Fibroblast of gingiva (primary cell): Measurements from ENCODE around the gene RAI14.

Source experiments
- DNase-seq: peaks from one replicate; pipeline ENCODE4 v3.0.0-alpha.2; 2011; ENCODE audit warnings: low read depth

Gene RAI14

GRCh38 chr5:34677428-34677827 lies 21.3 kb downstream of the RAI14 start:
- no peak for DNase-seq

DNA sequence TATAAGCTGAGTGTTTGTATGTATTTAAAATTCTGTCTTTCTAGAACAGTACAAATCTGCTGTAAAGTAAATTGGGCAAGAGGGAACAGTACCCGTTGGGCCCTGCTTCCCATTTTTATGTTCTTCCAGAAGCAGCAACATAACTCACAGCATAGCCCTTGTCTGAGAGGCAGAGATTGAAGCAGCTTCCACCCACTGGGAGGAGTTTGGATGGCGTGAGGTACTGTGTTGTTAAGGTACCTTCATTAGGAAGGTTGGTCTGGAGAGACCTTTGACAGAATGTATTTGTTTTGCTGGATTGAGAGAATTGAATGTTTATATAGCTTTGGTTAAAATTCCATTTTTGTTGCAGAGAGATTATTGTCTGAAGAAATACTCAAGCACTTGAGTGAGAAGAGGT lies 24.8 kb downstream of the RAI14 start:
- no peak for DNase-seq

DNA sequence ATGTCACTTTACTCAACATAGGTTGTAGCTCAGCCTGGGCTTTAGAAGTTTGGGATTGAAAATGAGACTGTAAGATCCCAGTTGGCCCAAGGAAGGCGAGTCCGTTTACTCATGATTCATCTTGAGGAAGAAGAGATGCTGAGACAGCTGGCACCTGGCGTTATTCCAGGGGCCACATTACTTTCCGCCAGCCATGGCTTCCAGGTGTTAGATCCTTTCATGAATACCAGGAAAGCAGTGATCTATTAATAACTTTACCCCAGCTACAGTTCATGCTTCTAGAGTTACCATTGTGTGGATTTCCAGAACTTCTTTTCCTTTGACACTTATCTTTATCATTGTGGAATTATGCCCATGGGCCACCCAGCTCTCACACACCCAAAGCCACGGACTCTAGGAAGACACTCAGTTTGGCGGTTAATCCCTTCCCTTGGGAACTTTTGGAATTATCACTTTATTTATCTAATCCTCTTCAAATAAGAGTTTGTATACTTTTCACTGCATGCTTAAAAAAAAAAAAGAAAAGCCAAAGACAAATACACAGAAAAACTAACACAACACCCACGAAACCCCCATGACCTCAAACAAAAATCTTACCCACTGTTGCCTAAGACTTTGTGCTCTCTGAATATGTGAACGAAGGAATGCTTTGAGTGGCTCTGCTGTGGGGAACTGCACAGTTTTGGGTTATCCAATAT lies 26.9 kb downstream of the RAI14 start:
- DNase-seq: peak; percentile 26

DNA sequence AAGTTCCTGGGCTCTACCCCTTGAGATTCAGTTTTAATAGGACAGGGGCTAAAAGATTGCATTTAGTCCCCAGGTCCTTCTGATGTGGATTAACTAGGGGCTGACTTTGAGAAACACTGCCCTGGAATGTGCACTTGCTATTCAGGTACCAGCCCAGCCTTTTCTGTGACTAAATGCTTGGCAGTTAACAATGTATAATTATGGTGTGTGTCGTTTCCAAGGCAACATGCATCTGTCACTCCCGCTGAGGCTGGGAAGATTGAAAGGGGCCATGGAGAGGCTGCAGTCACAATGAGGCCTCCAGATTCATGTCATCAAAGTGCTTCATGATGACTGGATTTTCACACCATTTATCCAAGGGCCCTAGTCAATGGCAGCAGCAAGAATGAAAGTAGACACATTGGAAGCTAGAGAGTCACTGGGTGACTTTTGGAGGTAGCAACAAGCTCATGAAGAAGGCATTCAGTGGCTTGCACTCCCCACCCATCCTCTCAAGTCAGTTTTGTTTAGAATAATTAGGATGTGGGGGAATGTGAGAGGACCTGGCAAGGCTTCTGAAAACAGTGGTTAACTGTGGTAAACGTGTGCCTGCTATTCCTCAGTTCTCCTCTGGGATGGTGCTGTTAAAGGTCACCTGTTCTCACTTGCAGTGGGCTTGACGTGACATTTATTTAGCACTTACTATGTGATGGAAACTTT lies 28.3 kb downstream of the RAI14 start:
- no peak for DNase-seq

- DNase-seq: no peak
Measured at GRCh38 chr5:34684980-34685352, 28.8 kb downstream of the RAI14 start.

GRCh38 chr5:34685485-34686165 lies 29.5 kb downstream of the RAI14 start:
- DNase-seq: peak; percentile 51

DNA sequence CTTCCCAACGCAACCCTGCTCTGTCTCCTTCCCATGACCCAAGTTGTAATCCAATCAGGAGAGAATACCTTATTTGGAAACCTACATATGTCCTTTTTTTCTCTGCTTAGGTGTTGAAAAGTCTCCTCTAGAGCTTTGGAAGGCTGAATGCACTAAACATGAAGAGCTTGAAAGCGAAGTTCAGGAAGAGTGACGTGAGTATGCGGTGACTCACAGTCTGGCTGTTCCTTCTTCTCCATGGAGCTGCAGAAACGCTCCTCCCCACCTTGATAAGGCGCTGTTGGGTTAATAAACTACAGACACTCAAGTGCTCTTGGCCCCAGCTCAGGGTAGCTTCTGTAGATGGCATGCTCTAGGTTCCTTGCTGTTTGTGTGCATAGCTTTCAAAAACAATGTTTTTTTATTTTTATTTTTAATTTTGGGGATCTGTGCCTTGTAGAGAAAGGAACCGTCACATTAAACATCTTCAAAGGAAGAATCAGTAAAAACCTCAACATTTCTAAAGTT lies 30.7 kb downstream of the RAI14 start:
- peak; percentile 59 for DNase-seq

DNA sequence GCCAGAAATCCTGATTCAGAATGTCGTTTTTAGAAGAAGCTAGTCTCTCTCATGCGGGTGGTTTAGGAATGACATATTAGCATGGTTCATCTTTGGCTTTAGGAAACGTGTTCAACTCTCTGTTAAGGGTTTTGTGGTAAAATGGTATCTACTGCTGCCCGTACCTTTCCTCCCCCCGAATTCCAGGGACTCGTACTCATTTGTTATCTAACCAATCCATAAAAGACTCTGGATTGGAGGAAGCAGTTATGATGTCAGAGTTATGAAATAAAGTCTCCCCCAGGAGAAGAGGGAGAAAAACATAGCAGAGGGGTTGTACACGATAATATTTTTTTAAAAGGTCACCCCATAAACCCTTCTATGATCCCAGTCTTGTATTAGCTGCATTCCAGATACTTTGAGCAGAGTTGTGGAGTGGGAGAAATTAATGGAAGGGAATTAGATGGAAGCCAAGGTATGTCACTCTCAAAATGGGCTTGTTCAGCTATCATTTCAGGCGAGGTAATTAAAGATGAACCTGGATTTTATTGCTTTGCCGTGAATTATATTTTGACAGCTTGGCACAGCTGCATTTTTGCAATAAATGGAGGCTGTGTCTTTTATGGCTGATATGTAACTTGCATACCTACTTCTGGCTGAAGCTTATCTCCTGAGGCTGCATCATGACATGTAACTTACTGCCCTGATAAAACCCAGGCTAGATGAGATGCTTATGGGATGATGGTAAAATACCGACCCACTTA lies 31.3 kb downstream of the RAI14 start:
- DNase-seq: no peak

DNA sequence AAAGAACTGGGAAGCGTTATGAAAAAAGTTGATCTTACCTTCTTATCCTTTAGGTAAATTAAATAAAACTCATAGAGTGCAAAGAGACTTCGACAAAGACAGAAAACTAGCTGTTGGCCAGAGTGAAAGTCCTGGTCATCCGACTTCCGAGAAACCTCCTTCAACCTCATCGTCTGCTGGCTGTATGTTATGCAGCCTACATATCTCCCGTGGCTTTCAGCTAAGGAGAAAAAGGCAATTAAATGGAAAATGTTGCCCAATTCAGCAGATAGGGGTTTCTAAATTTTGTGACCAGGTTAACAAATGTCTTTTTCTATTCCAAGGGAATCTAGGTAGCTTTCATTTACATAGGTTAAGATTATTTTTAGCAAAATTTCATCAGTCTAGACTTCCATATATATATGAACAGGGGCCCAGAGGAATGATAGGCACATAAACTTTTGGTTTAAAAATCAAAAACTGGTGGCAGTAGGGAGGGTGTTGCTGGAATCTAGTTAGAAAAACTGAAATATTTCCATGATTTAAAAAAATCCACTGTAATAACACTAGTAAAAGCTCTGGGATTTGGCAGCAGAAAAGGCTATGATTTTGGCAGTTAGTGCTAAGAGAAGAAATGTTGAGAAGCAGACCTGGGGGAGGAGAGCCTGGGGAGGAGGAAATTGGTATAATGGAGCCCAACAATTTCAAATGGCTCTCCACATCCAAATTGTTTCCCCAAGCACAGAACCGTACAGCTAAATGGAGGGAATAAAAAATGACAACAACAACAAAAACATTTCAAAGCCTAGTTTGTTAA lies 32.1 kb downstream of the RAI14 start:
- no peak for DNase-seq

GRCh38 chr5:34690301-34690700 lies 34.2 kb downstream of the RAI14 start:
- DNase-seq: no peak

DNA sequence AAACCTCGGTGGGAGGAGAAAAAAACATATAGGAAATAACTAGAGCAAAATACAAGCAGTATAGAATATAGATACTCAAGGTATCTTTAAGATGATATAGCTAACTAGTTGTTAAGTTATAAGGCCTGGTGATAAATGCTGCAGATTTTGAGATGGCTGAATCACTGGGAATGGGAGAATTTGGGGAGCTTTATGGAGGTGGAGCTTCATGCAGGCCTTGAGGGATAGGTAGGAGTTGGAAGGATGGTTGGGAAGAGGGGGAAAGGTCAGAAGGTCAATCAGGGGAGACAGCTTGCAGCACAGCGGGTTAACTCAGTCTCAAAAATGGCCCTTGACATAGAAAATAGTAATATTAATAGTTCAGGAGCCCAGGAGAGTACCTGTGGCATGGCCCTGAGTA lies 34.8 kb downstream of the RAI14 start:
- DNase-seq: no peak

DNA sequence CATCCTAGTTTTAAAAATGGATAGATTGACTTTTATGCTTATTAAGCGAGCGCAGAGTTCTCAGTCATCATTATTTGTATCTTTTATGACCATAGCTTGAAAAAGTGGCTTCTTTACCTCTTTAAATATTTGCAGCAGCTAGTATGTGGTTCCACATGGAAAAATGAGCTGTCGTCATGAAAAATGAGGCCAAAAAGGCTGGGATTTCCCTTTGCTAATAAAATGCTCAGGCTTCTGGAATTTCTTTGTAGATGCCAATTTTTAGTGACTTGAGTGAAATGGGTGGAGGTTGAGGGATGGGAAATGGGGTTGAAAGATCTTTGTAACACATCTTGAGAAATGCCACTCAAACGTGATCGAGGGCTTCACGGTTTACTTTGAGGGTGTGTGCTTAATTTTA lies 35.2 kb downstream of the RAI14 start:
- DNase-seq: peak; percentile 47

DNA sequence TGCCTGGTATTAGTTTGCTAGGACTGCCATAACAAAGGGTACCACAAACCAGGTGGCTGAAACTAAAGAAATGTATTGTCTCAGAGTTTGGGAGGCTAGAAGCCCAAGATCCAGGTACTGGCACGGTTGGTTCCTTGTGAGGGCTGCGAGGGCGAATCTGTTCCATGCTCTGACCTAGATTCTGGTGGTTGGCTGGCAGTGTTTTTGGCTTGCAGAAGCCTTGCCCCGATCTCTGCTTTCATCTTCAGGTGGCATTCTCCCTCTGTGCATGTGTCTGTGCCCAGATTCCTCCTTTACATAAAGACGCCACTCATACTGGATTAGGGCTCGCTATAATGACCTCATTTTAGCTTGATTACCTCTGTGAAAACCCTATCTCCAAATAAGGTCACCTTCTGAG lies 36.7 kb downstream of the RAI14 start:
- DNase-seq: no peak

DNA sequence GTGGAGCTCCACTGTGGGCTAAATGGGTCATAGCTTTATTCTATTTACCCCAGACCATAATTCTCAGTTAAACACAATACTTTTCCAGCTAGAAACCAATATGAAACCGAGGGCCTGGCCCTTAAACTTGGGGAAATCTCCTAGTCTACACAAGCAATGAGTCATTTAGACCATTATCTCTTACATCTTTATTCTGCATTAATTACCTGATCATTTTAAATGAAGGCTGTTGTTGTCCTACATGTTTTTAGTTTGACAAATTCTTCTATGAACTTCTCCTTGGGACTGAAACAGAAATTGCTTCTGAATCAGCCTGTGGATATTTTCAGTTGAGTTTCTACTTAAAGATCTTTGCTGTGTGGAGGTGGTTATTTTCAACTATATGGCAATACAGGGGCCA lies 37.9 kb downstream of the RAI14 start:
- DNase-seq: no peak

DNA sequence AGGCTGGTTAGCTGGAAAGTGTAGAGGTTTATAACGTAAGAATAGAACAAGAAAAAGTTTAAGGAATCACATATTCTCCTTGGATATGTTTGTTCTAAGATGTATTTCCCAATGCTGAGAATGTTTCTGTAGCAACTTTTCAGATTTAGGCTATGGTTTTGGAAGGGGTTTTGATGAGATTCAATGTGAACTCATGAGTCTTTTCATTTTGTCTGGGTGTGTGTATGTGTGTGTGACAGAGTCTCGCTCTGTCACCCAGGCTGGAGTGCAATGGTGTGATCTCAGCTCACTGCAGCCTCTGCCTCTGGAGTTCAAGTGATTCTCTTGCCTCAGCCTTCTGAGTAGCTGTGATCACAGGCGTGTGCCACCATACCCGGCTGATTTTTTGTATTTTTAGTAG lies 38.6 kb downstream of the RAI14 start:
- no peak for DNase-seq

GRCh38 chr5:34695275-34696027 lies 39.3 kb downstream of the RAI14 start:
- no peak for DNase-seq

DNA sequence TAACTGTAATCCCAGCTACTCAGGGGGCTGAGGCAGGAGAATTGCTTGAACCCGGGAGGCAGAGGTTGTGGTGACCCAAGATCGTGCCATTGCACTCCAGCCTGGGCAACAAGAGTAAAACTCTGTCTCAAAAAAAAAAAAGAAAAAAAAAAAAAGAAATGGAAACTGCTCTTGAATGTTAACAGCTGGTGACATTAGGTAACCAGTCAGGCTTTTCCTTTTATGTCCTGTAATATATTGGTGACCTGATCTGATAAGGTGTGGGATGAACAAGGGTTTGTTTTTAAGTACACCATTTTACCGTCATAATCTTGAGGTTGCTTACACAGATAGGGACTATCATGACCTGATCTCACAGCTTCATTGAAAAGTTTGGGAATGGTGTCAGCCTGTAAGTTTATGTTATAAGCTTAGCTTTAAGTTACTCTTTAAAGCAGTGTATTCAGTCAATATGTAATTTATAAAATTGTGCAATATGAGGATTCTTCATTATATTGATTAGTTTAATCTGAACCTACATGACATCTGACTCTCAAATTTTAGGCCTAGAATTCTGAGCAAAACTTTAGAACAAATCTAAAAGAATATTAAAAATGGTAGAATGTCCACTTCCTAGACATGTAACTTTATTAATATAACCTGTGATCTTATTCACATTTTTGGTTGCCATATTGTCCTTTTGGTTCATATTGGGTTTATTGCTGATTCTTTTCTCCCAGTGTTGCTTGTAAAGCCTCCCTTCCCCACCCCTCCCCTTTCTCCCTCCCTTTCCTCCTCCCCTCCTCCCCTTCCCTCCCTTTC lies 41.4 kb downstream of the RAI14 start:
- DNase-seq: no peak

- no peak for DNase-seq
Measured at GRCh38 chr5:34698109-34698419, 41.9 kb downstream of the RAI14 start.

DNA sequence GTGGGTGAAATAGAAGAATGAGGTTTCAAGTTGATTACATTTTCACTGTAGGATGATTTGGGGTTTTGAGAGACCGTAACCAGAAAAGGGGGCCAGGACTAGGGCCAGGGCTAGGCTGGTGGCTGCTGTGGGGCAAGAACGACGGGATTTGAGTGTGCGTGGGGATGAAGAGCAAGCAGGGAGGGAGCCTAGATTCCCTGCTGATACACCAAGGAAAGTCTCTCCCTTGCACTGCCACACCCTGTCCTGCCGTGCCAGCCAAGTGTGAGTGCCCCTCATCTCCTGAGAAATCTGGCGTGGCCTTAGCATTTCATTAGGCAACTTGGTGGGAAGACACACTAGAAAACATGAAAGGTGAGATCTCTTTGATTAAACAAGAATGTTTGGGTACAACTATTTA lies 42.6 kb downstream of the RAI14 start:
- no peak for DNase-seq
